Suppressor macrophage treated with lipopolysaccharide for 1 hour (primary cell): ENCODE results near the gene GPRIN2.
A peak's percentile ranks its signal among the peaks of the same experiment; 100 is the strongest.
"Not testable (repeated sequence)": the region's sequence is repeated elsewhere in the genome, so short reads cannot be mapped to it uniquely, and the experiment has no call there.

ENCODE experiments used
- DNase-seq, 3 donors: peaks; one replicate each; pipeline ENCODE4 v3.0.0-alpha.2; 2020 to 2022

GPRIN2 gene

DNA sequence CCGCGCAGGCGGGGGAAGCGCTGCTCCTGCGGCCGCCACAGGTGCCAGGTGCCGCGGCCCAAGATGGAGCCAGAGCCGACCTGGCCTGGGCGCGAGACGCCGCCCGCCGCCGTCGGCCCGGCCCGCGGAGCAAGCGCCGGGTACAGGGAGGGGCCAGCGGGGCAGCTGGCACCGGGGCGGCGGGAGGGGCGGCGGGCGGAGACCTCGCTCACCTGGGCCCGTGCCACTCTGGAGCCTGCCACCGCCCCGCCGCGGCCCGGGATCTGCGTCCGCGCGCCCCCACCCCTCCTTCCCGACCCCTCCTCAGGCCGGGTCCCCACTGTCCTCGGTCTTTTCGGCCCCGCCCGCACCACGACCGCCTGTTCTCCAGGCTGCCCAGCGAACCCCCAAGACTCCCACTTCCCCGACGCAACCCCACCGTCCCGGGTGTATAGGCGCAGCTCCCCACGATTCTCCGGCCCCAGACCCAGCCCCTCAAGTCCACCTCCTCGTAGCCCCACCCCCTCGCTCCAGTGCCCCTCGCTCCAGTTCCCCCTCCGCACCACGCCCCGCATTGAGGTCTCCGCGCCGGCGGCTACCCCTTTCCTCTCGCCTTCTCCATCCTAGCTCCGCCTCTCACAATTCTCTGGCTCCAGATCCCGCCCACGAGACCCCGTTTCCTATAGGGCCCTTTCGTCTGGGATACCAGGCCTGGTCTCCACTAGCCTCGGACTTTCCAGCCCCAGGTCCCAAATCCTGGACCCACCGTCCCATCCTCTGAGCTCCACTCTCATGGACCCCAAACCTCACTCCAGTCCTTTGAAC, at the start of gene GPRIN2:
GPRIN2 (minus strand) TSS at position 144 of the 804 bp plus-strand sequence. CDS start 5,922 bp downstream, outside the sequence.
- DNase-seq: peak in 1 of 3 donors; percentile 28

DNA sequence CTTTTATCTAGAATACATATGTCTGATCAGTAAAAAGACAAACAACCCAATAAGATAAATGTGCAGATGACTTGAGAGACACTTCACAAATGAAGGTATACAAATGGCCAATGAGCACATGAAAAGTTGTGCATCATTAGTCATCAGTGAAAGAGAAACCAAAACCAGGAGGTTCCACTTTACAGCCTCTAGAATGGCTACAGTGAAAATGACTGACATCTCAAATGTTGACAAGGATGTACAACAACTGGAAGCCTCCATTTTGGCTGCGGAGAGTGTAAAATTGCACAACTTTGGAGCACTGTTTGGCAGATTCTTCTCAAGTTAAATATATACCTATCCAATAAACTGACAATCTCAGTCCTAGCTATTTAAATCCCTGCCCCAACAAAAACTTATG, 44.1 kb upstream of the GPRIN2 start:
- DNase-seq: not testable (repeated sequence)

DNA sequence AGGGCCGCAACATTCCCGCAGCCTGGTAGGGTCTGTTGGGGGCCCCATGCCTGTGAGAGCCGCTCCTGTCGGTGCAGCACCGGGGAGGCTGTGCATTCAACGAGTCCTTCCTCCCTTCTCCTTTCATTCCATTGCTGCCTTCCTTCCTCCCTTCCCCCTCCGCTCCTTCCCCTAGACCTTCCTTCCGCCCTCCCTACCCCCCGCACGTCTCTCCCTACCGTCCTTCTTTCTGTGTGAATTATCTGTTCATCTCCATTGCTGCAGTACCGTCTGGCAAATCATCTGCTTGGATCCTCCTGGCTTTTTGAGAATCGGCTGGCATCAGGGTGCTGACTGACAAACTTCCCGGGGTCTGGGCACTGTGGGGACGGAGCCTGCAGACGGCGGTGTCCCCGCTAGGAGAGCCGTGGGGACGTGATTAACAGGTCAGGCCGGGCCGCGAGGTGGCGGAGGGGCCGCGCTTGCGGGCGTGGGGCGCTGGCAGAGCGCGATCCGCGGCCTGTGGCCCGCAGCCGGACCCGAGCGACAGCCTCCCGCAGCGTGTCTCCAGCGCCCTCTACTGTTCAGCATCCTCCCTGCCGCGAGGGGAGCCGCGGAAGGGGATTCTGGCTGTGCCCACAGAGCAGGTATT, 41.3 kb upstream of the GPRIN2 start:
- not testable (repeated sequence) for DNase-seq

DNA sequence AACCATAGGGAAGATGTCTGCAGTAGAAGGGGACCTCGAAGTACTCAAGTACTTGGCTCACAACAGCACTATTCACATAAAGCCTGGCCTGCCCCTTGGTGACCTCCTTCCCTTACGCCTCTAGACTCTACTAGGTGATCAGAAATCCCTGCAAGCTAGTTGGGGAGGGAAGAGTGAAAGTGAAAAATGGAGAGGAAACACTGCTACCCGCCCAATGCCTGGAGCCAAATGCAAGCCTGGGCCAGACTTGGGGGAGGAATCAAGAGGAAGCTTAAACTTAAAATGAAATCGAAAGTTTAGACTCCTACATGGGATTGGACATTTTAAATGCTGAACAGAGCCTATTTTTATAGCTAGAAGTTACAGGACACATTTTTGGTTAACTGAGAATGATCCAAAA, 40.1 kb upstream of the GPRIN2 start:
- DNase-seq: peak in 2 of 3 donors; percentile 19 to 51

DNA sequence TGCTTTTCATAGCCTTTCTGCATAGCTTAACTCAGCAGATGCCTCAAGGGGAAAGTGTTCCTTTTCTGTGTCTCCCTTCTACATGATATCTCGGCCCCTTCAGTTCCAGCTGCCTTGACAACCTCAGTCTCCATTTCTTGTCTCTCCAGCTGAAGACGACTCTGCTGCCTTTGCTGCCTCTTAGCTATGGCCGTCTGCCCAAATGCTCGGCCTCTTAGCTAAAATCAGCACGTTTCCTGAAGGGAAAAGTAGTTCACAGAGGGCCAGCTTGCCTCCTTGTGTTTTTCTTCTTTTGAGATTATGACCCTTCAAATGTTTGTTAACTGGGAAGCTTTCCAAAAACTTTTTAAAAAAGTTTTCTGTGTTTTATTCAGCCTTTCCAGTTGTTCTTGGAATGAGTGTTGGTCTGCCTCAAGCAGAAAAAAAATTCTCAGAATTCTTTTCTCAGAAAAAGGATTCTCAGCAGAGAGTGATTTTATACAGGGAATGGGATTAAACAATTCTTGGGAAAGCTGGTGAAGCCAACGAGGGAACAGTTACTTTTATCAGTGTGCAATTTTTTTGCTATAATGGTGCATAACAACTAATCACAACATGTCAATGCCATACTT, 38.1 kb upstream of the GPRIN2 start:
- DNase-seq: not testable (repeated sequence)

DNA sequence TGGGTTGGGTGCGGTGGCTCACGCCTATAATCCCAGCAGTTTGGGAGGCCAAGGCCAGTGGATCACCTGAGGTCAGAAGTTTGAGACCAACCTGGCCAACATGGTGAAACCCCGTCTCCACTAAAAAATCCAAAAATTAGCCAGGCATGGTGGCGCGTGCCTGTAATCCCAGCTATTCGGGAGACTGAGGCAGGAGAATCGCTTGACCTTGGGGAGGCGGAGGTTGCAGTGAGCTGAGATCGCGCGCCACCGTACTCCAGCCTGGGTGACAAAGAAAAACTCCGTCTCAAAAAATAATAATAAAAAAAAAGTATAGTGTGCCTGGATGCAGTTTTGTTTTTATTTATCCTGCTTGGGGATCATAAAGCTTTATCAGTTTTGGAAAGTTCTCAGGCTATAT, 36.8 kb upstream of the GPRIN2 start:
- DNase-seq: not testable (repeated sequence)

DNA sequence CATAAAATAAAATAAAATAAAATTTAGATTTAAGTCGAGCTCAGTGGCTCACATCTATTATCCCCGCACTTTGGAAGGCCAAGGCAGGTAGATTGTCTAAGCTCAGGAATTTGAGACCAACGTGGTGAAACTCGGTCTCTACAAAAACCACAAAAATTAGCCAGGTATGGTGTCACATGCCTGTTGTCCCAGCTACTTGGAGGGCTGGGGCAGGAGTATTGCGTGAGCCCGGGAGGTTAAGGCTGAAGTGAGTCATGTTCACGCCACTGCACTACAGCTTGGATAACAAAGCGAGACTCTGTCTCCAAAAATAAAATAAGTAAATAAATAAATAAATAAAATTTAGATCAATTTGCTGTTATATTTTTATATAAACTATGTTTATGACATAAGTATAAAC, 34.6 kb upstream of the GPRIN2 start:
- DNase-seq: not testable (repeated sequence)

DNA sequence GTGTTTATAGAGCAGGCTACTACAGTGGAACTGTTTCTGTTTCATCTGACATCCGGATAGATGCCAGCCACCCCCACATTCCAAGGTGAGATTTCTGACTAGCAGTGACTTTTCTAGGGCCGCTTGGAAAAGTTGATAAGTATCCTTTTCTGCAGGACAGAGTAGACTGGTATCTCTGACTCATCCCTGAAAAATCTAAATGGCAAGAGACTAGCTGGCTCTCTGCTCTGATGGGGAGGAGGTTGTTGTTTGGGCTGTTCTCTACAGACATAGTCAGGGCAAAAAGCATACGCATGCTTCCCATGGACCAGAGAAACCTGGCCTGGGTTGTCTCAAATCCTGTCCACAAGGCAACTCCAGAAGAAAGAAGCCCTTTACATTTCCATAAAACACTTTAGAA, 33.1 kb upstream of the GPRIN2 start:
- DNase-seq: not testable (repeated sequence)

DNA sequence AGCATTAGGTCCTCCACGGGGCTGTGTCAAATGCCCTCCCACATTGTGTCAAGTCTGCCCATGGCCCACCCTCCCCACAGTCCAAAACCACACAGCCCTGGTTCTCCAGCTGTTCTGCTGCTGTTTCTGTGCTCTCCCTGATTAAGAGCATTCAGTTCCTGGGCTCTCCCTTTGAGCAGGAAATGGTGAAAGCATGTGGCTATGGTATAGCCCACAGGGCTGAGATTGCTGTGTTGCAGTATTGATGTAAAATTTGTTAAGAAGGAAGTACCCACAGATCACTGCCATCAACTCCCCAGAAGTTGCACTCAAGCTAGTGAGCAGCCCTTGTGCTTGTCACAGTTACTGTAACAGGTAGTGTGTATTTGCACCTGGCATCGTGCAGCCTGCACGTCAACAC, 31.8 kb upstream of the GPRIN2 start:
- DNase-seq: not testable (repeated sequence)

DNA sequence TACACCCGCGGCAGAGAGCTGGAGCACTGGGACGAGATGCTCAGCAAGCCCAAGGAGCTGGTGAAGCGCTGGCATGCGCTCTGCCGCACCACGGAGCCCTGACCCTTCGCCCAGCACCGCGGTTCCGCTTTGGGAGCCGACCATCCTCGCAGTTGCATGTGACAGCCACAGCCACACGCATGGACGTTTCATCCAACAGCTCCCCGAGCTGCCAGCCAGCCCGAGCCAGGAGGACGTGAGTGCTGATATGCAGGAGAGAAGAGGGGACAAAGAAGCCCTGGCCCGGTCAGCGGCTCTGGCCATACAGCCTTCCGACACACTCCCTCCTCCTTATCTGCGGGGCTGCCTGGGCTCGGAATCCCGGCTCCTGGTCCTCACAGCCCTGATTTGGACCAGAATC, 31.1 kb upstream of the GPRIN2 start:
- not testable (repeated sequence) for DNase-seq

DNA sequence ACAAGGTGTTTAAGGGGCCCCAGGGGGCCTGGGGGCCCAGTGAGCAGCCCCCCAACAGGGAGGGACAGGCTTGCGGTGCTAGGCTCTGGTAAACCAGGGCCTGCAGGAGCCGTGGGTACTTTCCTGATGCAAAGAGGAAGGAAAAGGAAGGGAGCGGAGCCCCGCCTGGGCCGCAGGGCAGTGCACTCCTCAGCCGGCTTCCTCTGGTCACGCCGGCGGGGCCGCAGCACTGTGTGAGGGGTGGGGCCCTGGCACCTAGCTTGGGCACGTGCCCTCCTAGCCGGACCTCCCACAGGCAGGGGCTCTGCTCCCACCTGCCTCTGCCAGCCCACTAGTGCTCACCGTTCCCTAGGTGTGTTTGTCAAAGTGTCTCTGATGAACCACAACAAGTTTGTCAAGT, 28.8 kb upstream of the GPRIN2 start:
- not testable (repeated sequence) for DNase-seq

DNA sequence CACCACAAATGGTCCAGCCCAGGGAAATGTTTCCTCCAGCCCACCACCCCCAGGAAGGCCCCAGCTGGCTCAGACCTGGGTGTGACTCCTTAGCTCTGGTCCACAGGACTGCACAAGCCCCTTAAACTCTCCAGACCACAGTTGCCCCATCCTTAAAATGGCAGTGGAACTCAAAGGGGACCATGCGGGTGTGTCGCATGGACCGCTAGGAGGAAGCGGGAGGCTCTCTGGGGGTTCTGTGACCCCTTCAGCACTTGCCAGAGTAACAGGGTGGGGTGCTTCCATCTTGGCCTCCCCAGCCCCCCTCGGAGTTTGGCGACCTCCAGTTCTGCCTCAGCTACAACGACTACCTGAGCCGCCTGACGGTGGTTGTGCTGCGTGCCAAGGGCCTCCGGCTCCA, 27.7 kb upstream of the GPRIN2 start:
- DNase-seq: not testable (repeated sequence)

DNA sequence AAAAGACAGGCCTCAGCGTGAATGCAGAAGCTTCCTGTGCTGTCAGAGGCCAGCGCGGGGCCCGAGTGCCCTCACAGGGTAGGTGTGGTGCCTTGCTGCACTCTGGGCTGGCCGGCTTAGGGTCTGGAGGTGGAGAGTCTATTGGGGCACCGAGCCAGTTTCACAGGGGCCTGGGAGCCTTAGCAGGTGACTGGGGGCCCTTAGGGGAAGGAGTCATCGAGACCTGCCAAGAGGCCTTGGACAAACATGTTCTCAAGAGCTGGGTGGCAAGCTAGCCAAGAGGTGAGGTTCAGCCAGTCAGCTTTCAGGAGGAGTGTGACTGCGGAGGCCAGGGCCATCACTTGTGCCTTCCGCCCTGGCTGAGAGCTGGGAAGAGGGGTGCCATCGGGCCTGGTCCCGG, 26.1 kb upstream of the GPRIN2 start:
- DNase-seq: not testable (repeated sequence)

DNA sequence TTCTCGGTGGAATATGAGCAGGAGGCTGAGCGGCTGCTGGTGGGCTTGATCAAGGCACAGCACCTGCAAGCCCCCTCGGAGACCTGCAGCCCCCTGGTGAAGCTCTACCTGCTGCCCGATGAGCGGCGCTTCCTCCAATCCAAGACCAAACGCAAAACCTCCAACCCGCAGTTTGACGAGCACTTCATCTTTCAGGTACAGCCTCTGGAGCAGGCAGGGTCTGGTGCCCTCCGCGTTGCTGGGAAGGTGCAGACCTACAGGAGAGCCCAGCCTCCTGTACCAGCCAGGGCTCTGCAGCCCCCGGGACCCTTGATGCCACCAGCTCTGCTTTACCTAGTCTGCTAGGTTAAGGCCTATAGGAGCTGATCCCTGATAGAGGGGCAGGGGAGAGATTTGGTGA, 25.5 kb upstream of the GPRIN2 start:
- DNase-seq: not testable (repeated sequence)

DNA sequence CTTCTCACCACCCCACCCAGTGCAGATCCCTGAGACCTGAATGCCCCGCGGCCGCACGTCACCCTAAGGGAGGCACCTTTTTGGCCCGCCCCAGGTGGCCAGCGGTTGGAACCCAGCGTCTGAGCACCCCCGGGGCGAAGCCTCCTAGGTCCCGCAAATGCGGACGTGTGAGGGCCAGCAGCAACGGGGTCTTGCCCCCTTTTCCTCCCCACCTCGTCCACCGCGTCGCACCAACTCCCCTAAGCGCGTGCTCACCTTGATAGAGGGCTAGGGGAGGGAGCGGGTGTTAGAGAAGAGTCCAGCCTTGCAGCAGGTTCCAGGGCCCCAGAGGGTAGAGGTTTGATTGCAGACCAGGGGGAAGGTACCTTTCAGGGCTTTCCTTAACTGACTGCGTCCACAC, 22.9 kb upstream of the GPRIN2 start:
- not testable (repeated sequence) for DNase-seq

DNA sequence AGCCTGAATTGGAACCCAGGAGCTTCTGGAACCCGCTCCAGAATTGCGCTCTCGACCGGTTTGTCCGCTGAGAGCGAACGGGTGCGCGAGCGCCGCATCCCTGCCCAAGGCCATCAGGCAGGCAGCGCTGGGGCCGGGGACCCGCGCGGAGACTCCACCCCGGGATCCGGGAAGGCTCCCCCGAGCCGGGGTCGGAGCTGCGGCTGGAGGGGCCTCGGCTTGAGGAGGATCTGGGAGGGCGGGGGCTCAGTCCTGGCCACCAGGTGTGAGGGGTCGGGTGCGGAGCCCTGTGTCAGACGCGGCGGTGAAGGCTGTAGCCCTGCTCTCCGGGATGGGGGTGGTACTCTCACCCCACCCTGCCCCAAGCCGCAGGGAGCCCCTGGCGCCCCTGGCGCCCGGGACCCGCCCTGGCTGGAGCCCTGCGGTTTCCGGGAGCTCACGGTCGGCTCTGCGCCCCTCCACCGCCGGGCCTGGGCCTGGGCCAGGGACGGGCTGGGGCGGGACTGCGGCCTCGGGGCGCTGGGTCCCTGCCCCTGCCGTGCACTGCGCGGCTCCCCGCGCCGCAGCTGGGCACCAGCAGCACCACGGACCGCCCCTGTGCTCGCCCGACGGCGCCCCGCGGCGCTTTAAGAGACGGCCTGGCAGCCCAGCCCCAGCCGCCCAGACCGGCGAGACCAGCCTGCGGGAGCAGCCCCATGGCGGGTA, 22.2 kb upstream of the GPRIN2 start, which contains the start of gene SYT15:
SYT15 (plus strand) TSS at position 655 of the 705 bp plus-strand sequence; CDS start at position 696, 41 bp downstream.
- DNase-seq: peak in 1 of 3 donors; percentile 0

DNA sequence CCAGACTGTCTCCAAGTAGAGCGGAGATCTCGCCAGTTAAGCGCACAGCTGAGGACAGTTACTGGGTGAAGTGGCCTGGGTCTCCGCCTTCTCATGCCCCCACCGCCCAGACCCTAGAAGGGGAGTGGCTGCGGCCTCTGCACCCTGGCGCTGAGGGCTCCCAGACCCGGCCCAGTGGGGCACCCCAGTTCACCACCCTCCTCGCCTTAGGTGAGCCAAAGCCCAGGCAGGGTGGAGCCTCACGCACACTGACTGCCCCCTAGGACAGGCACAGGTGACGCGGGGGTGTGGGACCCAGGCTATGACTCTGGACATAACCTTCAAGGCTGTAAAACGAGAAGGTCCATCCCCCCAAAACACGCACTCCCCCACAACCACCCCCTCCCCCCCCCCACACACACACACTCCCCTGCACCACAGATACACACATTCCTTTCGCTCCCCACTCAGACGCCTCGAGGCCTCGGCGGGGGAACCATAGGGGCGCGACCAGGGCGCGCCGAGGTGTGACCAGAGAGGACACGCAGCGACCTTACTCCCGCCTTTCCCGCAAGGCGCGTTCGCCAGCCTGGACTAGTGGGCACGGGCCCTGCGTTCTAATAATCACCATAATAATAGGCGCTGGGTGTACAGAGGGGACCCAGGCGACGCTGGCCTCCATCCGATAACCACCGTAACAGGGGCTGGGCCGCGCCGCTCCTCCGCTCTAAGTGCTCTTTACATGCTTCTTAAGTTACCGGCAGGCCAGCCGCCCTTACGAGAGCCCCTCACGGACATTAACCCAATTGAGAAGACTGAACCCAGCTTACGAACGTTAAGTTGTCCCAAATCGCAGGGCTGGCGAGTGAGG, 21.4 kb upstream of the GPRIN2 start:
- DNase-seq: not testable (repeated sequence)

DNA sequence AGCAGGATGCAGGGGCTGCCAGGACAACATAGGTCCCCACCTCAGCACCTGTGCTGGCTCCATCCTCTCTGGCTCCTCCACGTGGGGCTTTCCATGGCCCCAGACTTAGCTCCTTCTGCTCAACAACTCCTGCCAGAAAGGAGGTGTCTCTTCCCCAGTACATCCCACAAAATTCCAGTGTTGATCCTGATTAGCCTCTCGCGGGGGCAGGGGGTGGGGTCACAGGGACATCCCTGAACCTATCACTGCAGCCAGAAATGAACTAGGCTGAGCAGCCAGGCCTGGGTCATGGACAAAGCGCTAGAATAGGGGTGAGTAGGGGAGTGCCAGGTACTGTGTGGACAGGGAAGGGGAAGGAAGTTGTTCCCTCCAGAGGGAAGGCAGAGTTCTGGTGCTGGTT, 17.4 kb upstream of the GPRIN2 start:
- not testable (repeated sequence) for DNase-seq

DNA sequence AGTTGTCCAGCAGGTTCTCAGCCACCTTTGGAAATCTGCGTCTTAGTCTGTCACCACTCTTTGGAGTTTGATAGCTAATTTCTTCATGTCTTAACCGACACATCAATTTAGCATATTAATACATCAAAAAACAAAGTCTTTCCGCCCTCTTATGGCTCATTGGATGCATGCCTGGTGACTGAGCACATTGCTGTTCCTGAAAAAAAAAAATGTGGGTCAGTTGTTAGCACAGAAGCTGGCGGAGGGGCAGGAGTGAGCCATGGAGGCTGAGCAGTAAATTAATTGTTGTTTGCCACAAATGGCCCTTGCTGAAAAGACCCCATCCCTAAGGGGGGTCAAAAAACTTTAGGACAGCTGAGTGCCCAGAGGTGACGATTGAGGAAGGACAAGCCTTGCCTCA, 16.9 kb upstream of the GPRIN2 start:
- not testable (repeated sequence) for DNase-seq

DNA sequence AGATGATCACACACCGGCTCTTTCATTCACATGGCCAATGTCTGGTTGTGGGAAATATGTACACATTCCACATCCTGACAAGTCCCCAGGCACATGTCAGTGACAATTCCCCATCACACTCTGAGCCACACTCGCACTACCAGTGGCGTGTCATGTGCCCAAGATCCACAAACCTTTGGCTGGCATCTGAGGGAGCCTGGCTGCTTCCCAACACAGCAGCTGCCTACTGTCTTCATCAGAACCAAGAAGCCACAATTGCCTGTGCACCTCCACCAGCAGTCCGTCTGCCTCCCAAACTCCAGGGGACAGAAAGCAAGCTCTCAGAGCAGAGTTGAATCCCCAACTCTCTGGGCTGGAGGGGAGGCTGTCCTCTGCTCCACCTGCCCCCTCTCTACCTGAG, 16.3 kb upstream of the GPRIN2 start:
- not testable (repeated sequence) for DNase-seq

DNA sequence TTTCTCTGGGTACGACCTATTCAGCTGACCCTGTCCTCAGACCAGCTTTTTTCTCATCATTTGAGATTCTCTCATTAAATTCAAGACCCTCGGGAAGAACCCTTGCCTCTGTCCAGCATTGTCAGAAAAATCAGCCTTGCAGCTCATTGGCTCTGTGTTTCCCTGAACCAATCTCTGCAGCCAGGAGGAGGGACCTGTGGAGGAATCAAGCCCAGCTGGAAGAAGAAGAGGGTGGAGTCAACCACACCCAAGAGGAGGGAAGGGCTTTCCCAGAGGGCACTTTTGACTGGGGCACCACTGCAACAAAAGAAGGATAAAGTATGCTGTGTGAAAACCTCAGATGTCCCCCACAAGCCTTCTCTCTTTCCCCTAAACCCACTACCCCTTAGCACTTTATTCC, 14.2 kb upstream of the GPRIN2 start:
- not testable (repeated sequence) for DNase-seq

DNA sequence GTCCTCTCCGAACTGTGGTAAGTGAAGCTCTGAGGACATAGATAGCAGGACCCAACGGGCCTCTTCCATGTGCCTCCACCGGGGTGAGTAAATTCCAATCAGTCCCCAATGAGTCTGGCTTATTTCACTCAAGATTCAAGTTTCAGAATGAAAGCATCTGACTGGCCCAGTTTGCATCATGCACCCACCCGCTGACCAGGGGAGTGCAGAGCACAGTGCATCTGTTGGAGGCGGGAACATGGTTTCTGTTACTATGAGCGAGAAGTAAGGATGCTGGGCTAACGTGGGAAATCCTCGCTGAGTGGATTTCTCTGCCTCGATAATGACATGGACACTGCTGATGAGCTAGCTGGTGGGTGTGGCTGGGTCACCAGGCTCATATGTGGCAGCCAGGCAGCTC, 10.7 kb upstream of the GPRIN2 start:
- not testable (repeated sequence) for DNase-seq
